HepG2 (cell line): ENCODE data around the gene TMEM182. TPM values are rescaled to one million over a fixed set of nuclear protein-coding genes. Genes with fewer than 3 reads are reported as not detected.
A peak's percentile ranks its signal among the peaks of the same experiment; 100 is the strongest.

Experiments
- ATAC-seq: fragments of 200-7000 bp; cut with Tn5 transposase; 3 replicates; pipeline ENCODE4 v1.9.1; 2020; ENCODE audit warnings: mild to moderate bottlenecking, moderate library complexity
- BruUV-seq: library from RNA; stranded (reverse); fragments of 400-500 nt; replicated peaks from 2 replicates; lab custom pipeline; 2021; lab: Mats Ljungman, UMichigan
- CTCF ChIA-PET: fragments of 300-600 bp; formaldehyde crosslinking; extraction: SDS; loops from one replicate; lab custom pipeline; 2021; ENCODE audit warnings: low total read pairs, inconsistent platforms, low intra/inter-chr PET ratio; lab: Yijun Ruan, JAX
- POLR2A ChIA-PET: fragments of 350-600 bp; sonication (Branson Sonifier 250); formaldehyde crosslinking; loops from one replicate; lab custom pipeline; 2020; ENCODE audit warnings: antibody characterized with exemption, inconsistent platforms; lab: Yijun Ruan, JAX
- DNase-seq: peaks from one replicate; pipeline ENCODE4 v3.0.0-alpha.2; 2015; ENCODE audit warnings: low spot score
- FAIRE-seq: peaks from 3 replicates; lab custom pipeline; 2011; peaks lifted over from hg19 to GRCh38; lab: Jason Lieb, UNC
- H2AFZ ChIP-seq: one replicate; pipeline ENCODE4 v1.6.1; 2011; ENCODE audit warnings: low read length, inconsistent platforms
- H3K27ac ChIP-seq: fragments of 300-600 bp; 3 replicates; pipeline ENCODE4 v1.8.0; 2011; ENCODE audit warnings: mixed run types, mild to moderate bottlenecking, mixed read lengths, low read length, inconsistent platforms; ENCODE audit not compliant: insufficient read depth; ENCODE audit errors: extremely low read length
- H3K27me3 ChIP-seq, 2 experiments: fragments of 200-600 bp in 1 of 2; 2 replicates in 1 of 2; 3 replicates in 1 of 2; pipeline versions ENCODE4 v1.6.0 to v1.8.0; 2011; ENCODE audit warnings: low read length in 2 of 2, mild to moderate bottlenecking in 2 of 2, moderate library complexity in 2 of 2, inconsistent platforms in 1 of 2; ENCODE audit not compliant: insufficient read depth in 2 of 2, control insufficient read depth in 1 of 2
- H3K36me3 ChIP-seq, 2 experiments: fragments of 200-600 bp in 1 of 2; replicated peaks in 1 of 2; 2 replicates in 1 of 2; 3 replicates in 1 of 2; pipeline versions ENCODE4 v1.5.1 to v1.8.0; 2011; ENCODE audit warnings: low read length in 2 of 2, inconsistent platforms in 1 of 2; ENCODE audit not compliant: insufficient read depth in 2 of 2, control insufficient read depth in 1 of 2
- H3K4me1 ChIP-seq: 2 replicates; pipeline ENCODE4 v1.5.1; 2012; ENCODE audit warnings: low read length, inconsistent platforms; ENCODE audit not compliant: insufficient read depth
- H3K4me2 ChIP-seq: 2 replicates; pipeline ENCODE4 v1.6.0; 2011; ENCODE audit warnings: low read depth, low read length, inconsistent platforms
- H3K4me3 ChIP-seq, 3 experiments: fragments of 200-600 bp in 1 of 3; sonication (generic), shearing (Covaris generic) in 1 of 3; replicated peaks in 1 of 3; 2 replicates each; pipeline ENCODE4 v1.5.1; 2011 to 2016; ENCODE audit warnings: low read length in 3 of 3, inconsistent platforms in 2 of 3, low read depth in 2 of 3, mild to moderate bottlenecking in 2 of 3, control low read depth in 1 of 3, mixed read lengths in 1 of 3; ENCODE audit not compliant: insufficient read depth in 1 of 3
- H3K79me2 ChIP-seq: one replicate; pipeline ENCODE4 v1.6.1; 2011; ENCODE audit warnings: low read length, inconsistent platforms; ENCODE audit not compliant: insufficient read depth
- H3K9ac ChIP-seq: 2 replicates; pipeline ENCODE4 v1.6.0; 2011; ENCODE audit warnings: mild to moderate bottlenecking, low read depth, low read length, inconsistent platforms; ENCODE audit not compliant: insufficient read depth
- H3K9me3 ChIP-seq: 2 replicates; pipeline ENCODE4 v1.5.1; 2012; ENCODE audit warnings: mild to moderate bottlenecking, low read length
- H4K20me1 ChIP-seq: 2 replicates; pipeline ENCODE4 v1.6.0; 2011; ENCODE audit warnings: inconsistent platforms, mild to moderate bottlenecking, low read length, moderate library complexity; ENCODE audit not compliant: insufficient read depth
- CREM ChIP-seq, 2 experiments: sonication (generic) in 1 of 2; formaldehyde crosslinking in 1 of 2; IDR thresholded peaks; 2 replicates each; pipeline versions ENCODE4 v1.4.0 to v1.6.1; 2016 to 2020; ENCODE audit warnings: antibody characterized with exemption in 1 of 2, mild to moderate bottlenecking in 1 of 2, missing genetic modification reagents in 1 of 2
- ESRRA ChIP-seq: sonication (generic); formaldehyde crosslinking; IDR thresholded peaks from 2 replicates; pipeline ENCODE4 v1.5.1; 2020; ENCODE audit warnings: mild to moderate bottlenecking, low read depth, missing genetic modification reagents
- FOXO4 ChIP-seq: sonication (generic); formaldehyde crosslinking; conservative IDR thresholded peaks from 2 replicates; pipeline ENCODE4 v1.8.1; 2023; ENCODE audit warnings: missing genetic modification reagents
- GRHL1 ChIP-seq: sonication (generic); formaldehyde crosslinking; conservative IDR thresholded peaks from 2 replicates; pipeline ENCODE4 v1.8.0; 2022; ENCODE audit warnings: missing genetic modification reagents
- NFYC ChIP-seq: IDR thresholded peaks from 2 replicates; pipeline ENCODE4 v1.6.1; 2016; ENCODE audit warnings: missing genetic modification reagents, missing compliant biosample characterization
- PBX3 ChIP-seq: sonication (generic); formaldehyde crosslinking; IDR thresholded peaks from 2 replicates; pipeline ENCODE4 v1.8.1; 2023; ENCODE audit warnings: missing genetic modification reagents, inconsistent platforms, borderline replicate concordance
- SRSF1 ChIP-seq: fragments of 200-400 bp; formaldehyde crosslinking; optimal IDR thresholded peaks from 2 replicates; pipeline ENCODE3; 2017; ENCODE audit warnings: mild to moderate bottlenecking, low read depth, low read length, moderate library complexity
- TOPORS ChIP-seq: sonication (generic); formaldehyde crosslinking; IDR thresholded peaks from 2 replicates; pipeline ENCODE4 v1.8.0; 2023; ENCODE audit warnings: mild to moderate bottlenecking, missing genetic modification reagents
- TP53 ChIP-seq: sonication (generic); formaldehyde crosslinking; conservative IDR thresholded peaks from 2 replicates; pipeline ENCODE4 v1.4.0; 2020; ENCODE audit warnings: missing genetic modification reagents
- WIZ ChIP-seq: sonication (generic); formaldehyde crosslinking; IDR thresholded peaks from 2 replicates; pipeline ENCODE4 v1.5.1; 2020; ENCODE audit warnings: mild to moderate bottlenecking, missing genetic modification reagents
- XRCC5 ChIP-seq: fragments of 200-400 bp; formaldehyde crosslinking; optimal IDR thresholded peaks from 2 replicates; pipeline ENCODE3; 2017; ENCODE audit warnings: mild to moderate bottlenecking, low read length
- ZBTB33 ChIP-seq: sonication (generic); formaldehyde crosslinking; IDR thresholded peaks from 2 replicates; pipeline ENCODE4 v1.4.0; 2020; ENCODE audit warnings: missing genetic modification reagents
- ZNF280D ChIP-seq: sonication (generic); formaldehyde crosslinking; IDR thresholded peaks from 2 replicates; pipeline ENCODE4 v1.5.1; 2020; ENCODE audit warnings: mild to moderate bottlenecking, missing genetic modification reagents
- ZNF333 ChIP-seq: sonication (generic); formaldehyde crosslinking; IDR thresholded peaks from 2 replicates; pipeline ENCODE4 v1.4.0; 2020; ENCODE audit warnings: mild to moderate bottlenecking, missing genetic modification reagents, borderline replicate concordance
- WGBS: methylation state at CpG from one replicate; pipeline ENCODE4 v1.1.6; 2017; ENCODE audit warnings: low lambda C conversion rate; 5-methylcytosine and 5-hydroxymethylcytosine counted together
- in situ Hi-C: cut with HindIII; loops from 2 replicates; pipeline ENCODE4 v1.10.0; 2017; ENCODE audit warnings: low pct_unique_long_range_greater_than_20kb; ENCODE audit not compliant: extremely low pct_ligation_motif_present
- intact Hi-C: fragments of 100-400 bp; cut with micrococcal nuclease; formaldehyde crosslinking; loops from one replicate; pipeline ENCODE4 v1.10.0; 2022; ENCODE audit not compliant: unreplicated experiment
- polyA plus RNA-seq, 8 experiments: library from polyadenylated mRNA; depleted of rRNA in 3 of 8; stranded (reverse) in 7 of 8; unstranded in 1 of 8; fragments of >200 nt; fragmentation: Illumina TruSeq in 4 of 8; extraction: Trizol in 4 of 8; gene quantifications; 2 replicates each; pipeline versions ENCODE4 v1.2.1 to v1.2.3, GENCODE V29; 2011 to 2016; ENCODE audit warnings: low read depth in 4 of 8, missing spikeins in 1 of 8, mixed read lengths in 1 of 8; ENCODE audit not compliant: insufficient read depth in 1 of 8
- total RNA-seq, 5 experiments: library from RNA; depleted of rRNA; stranded (reverse); fragments of >200 nt; fragmentation: Illumina TruSeq; extraction: Trizol; gene quantifications; 2 replicates each; pipeline ENCODE4 v1.2.3, GENCODE V29; 2016; ENCODE audit warnings: low read depth in 1 of 5

TMEM182 gene
- total and polyA plus RNA-seq, 2 of the 13 experiments (the other 11 are each of a cell fraction or from before 2014, with no cell fraction given), result 8.7 to 8.9 TPM

- DNase-seq (no peak), ATAC-seq (no peak), FAIRE-seq (no peak)
- Histone ChIP-seq H3K9ac (no peak overlapping the region), H3K9me3 (peaks cover 34% of the 10 kb centered on the region), H3K4me3 (no peak overlapping the region), H3K4me2 (no peak overlapping the region), H3K36me3 (peaks cover 3 to 19% of the 10 kb centered on the region in 2 experiments; a peak in 4 of 5 replicates), H3K79me2 (no peaks in the 10 kb centered on the region), H4K20me1 (no peaks in the 10 kb centered on the region), H3K27me3 (no peaks in the 10 kb centered on the region), H2AFZ (no peak overlapping the region), H3K27ac (no peak overlapping the region), H3K4me1 (peaks cover 37% of the 10 kb centered on the region)
- no TSS peak for BruUV-seq
- WGBS, result 98% methylated on average over 5 of the region's 5 CpGs
- intact Hi-C loops, result loop anchor here (5.0 kb wide), 1 partner anchor 279 kb away; no protein-coding TSS in a partner anchor
- in situ Hi-C loops, result loop anchor here (5.0 kb wide), 1 partner anchor 49 kb away; no protein-coding TSS in a partner anchor
- POLR2A ChIA-PET, result no interaction called here
- CTCF ChIA-PET, result no interaction called here
- no peak for TF ChIP-seq ZNF333 (CRISPR knock-in tag)
- no peak for TF ChIP-seq SRSF1
- TF ChIP-seq CREM (IDR thresholded peaks at IDR 0.05), result no peak
- no peak for TF ChIP-seq CREM (CRISPR knock-in tag; IDR thresholded peaks at IDR 0.05)
- TF ChIP-seq NFYC (CRISPR knock-in tag), result no peak
- no peak for TF ChIP-seq TP53
- TF ChIP-seq ZNF280D (CRISPR knock-in tag), result peak; percentile 97
- no peak for TF ChIP-seq GRHL1 (CRISPR knock-in tag)
- no peak for TF ChIP-seq ESRRA (CRISPR knock-in tag)
- peak; percentile 38 for TF ChIP-seq XRCC5
- no peak for TF ChIP-seq PBX3
- no peak for TF ChIP-seq WIZ (CRISPR knock-in tag)
- no peak for TF ChIP-seq FOXO4 (CRISPR knock-in tag)
- TF ChIP-seq ZBTB33 (CRISPR knock-in tag), result 0 out of 2 replicates have a peak, but pooled peaks have one; percentile 29
- peak; percentile 74; the same call in 1 of the 2 replicates for TF ChIP-seq TOPORS
Measured at GRCh38 chr2:102801098-102801718, 39.4 kb downstream of the TMEM182 start.
